Peyer's patch (tissue), 4 donors: ENCODE data around the gene LIG3.

Source experiments
- POLR2A ChIP-seq, 2 donors: fragments of 450-650 bp; IDR thresholded peaks; one replicate each; pipeline ENCODE4 v1.5.1; 2017; ENCODE audit warnings: antibody characterized with exemption in 2 of 2, mild to moderate bottlenecking in 2 of 2, moderate library complexity in 2 of 2
- TF ChIP-seq, protein P1 (sequence below), 6 experiments: fragments of 450-650 bp in 4 of 6; fragments of 200-600 bp in 2 of 6; sonication (generic) in 1 of 6; IDR thresholded peaks; one replicate each; pipeline ENCODE4 v1.5.1; 2017 to 2019; ENCODE audit warnings: antibody characterized with exemption in 6 of 6, mild to moderate bottlenecking in 3 of 6, moderate library complexity in 1 of 6

DNA sequence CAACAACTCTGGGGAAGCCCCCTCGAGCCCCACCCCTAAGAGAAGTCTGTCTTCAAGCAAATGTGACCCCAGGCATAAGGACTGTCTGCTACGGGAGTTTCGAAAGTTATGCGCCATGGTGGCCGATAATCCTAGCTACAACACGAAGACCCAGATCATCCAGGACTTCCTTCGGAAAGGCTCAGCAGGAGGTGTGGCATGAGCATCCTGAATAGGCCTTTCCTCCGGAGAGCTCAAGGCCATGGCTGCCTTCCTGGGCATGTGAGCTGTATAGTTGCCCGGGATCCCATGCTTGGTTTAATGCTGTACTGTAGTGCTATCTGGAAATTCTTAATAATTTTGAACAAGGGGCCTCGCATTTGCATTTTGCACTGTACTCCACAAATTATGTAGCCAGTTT, 9.2 kb downstream of the LIG3 start:
- TF ChIP-seq, protein P1, sequence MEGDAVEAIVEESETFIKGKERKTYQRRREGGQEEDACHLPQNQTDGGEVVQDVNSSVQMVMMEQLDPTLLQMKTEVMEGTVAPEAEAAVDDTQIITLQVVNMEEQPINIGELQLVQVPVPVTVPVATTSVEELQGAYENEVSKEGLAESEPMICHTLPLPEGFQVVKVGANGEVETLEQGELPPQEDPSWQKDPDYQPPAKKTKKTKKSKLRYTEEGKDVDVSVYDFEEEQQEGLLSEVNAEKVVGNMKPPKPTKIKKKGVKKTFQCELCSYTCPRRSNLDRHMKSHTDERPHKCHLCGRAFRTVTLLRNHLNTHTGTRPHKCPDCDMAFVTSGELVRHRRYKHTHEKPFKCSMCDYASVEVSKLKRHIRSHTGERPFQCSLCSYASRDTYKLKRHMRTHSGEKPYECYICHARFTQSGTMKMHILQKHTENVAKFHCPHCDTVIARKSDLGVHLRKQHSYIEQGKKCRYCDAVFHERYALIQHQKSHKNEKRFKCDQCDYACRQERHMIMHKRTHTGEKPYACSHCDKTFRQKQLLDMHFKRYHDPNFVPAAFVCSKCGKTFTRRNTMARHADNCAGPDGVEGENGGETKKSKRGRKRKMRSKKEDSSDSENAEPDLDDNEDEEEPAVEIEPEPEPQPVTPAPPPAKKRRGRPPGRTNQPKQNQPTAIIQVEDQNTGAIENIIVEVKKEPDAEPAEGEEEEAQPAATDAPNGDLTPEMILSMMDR (IDR thresholded peaks at IDR 0.05): no peak
- TF ChIP-seq POLR2A (IDR thresholded peaks at IDR 0.05): no peak
